HG02759 (cell line): Measurements from ENCODE around the gene TLDC2.
"Not testable (repeated sequence)": the region's sequence is repeated elsewhere in the genome, so short reads cannot be mapped to it uniquely, and the experiment has no call there.

Experiments
- ATAC-seq: cut with Tn5 transposase; IDR thresholded peaks from one replicate; pipeline ENCODE4 v1.9.1; 2021; ENCODE audit warnings: mild to moderate bottlenecking, moderate library complexity; ENCODE audit not compliant: unreplicated experiment

TLDC2 gene

GRCh38 chr20:36875702-36876472 lies at the start of gene TLDC2:
Gene TLDC2, plus strand, starts transcription at chr20:36876138. Its CDS starts 37 bp downstream, at chr20:36876175.
- no peak for ATAC-seq

- ATAC-seq, result no peak
These were observed 49.2 kb upstream of the TLDC2 start for GRCh38 chr20:36826554-36827244.

- ATAC-seq, result peak; percentile 81
These were observed 48.2 kb upstream of the TLDC2 start for GRCh38 chr20:36827541-36828279.

GRCh38 chr20:36830791-36831691 lies 44.9 kb upstream of the TLDC2 start:
- ATAC-seq, result no peak

GRCh38 chr20:36832791-36833190 lies 43.1 kb upstream of the TLDC2 start:
- no peak for ATAC-seq

GRCh38 chr20:36833275-36834020 lies 42.5 kb upstream of the TLDC2 start:
- no peak for ATAC-seq

- ATAC-seq, result no peak
These were observed 40.9 kb upstream of the TLDC2 start for GRCh38 chr20:36835025-36835424.

- ATAC-seq, result peak; percentile 83
These were observed 40.3 kb upstream of the TLDC2 start for GRCh38 chr20:36835453-36836198.

- no peak for ATAC-seq
These were observed 39.2 kb upstream of the TLDC2 start for GRCh38 chr20:36836591-36837269.

GRCh38 chr20:36838376-36838775 lies 37.6 kb upstream of the TLDC2 start:
- not testable (repeated sequence) for ATAC-seq

- ATAC-seq, result no peak
These were observed 36.8 kb upstream of the TLDC2 start for GRCh38 chr20:36839150-36839549.

- ATAC-seq, result not testable (repeated sequence)
These were observed 34.9 kb upstream of the TLDC2 start for GRCh38 chr20:36841030-36841429.

GRCh38 chr20:36845288-36845971 lies 30.5 kb upstream of the TLDC2 start:
- ATAC-seq, result no peak

GRCh38 chr20:36847009-36847709 lies 28.8 kb upstream of the TLDC2 start:
- no peak for ATAC-seq

- no peak for ATAC-seq
These were observed 28.3 kb upstream of the TLDC2 start for GRCh38 chr20:36847710-36848040.

- ATAC-seq, result no peak
These were observed 27.8 kb upstream of the TLDC2 start for GRCh38 chr20:36848078-36848660.

GRCh38 chr20:36848677-36849076 lies 27.3 kb upstream of the TLDC2 start:
- no peak for ATAC-seq
